K562 (cell line): ENCODE results near the gene AGXT. TPM values are rescaled to one million over a fixed set of nuclear protein-coding genes. Genes with fewer than 3 reads are reported as not detected.
A peak's percentile ranks its signal among the peaks of the same experiment; 100 is the strongest.

Experiments used
- ATAC-seq: fragments of 200-7000 bp; cut with Tn5 transposase; 3 replicates; pipeline ENCODE4 v1.9.1; 2020; ENCODE audit warnings: moderate library complexity
- BruUV-seq: library from RNA; stranded (reverse); fragments of 400-500 nt; replicated peaks from 2 replicates; lab custom pipeline; 2021; lab: Mats Ljungman, UMichigan
- CTCF ChIA-PET: fragments of 300-600 bp; formaldehyde crosslinking; extraction: SDS; loops from one replicate; lab custom pipeline; 2021; ENCODE audit warnings: low intra/inter-chr PET ratio; lab: Yijun Ruan, JAX
- POLR2A ChIA-PET: fragments of 300-600, 350-650 bp; sonication (Branson Sonifier 250); formaldehyde crosslinking; extraction: SDS; loops from one replicate; lab custom pipeline; 2021; ENCODE audit warnings: antibody characterized with exemption, inconsistent platforms; lab: Yijun Ruan, JAX
- DNase-seq, 4 experiments: peaks; one replicate each; pipeline versions ENCODE4 v3.0.0 to v3.0.0-alpha.2; 2011 to 2018; ENCODE audit warnings: low spot score in 3 of 4, mixed read lengths in 3 of 4; ENCODE audit errors: extremely low read depth in 1 of 4
- FAIRE-seq: peaks from 2 replicates; lab custom pipeline; 2011; peaks lifted over from hg19 to GRCh38; lab: Jason Lieb, UNC
- H2AFZ ChIP-seq: 2 replicates; pipeline ENCODE4 v1.6.0; 2011; ENCODE audit warnings: low read depth, low read length, control low read depth, inconsistent platforms
- H3K27ac ChIP-seq: fragments of 200-600 bp; 3 replicates; pipeline ENCODE4 v1.8.0; 2011; ENCODE audit warnings: low read depth, mild to moderate bottlenecking, control low read depth, inconsistent platforms, low read length, moderate library complexity, mixed read lengths; ENCODE audit errors: extremely low read depth
- H3K27me3 ChIP-seq, 2 experiments: fragments of 300-600 bp in 1 of 2; 2 replicates in 1 of 2; 3 replicates in 1 of 2; pipeline versions ENCODE4 v1.6.0 to v1.8.0; 2011; ENCODE audit warnings: inconsistent platforms in 2 of 2, low read length in 2 of 2, mild to moderate bottlenecking in 1 of 2, mixed read lengths in 1 of 2, moderate library complexity in 1 of 2; ENCODE audit not compliant: control insufficient read depth in 2 of 2, insufficient read depth in 2 of 2
- H3K36me3 ChIP-seq: fragments of 300-600 bp; 3 replicates; pipeline ENCODE4 v1.8.0; 2011; ENCODE audit warnings: mild to moderate bottlenecking, low read length, inconsistent platforms; ENCODE audit not compliant: control insufficient read depth, insufficient read depth
- H3K4me1 ChIP-seq, 2 experiments: fragments of 200-600 bp in 1 of 2; replicated peaks in 1 of 2; 2 replicates in 1 of 2; 3 replicates in 1 of 2; pipeline versions ENCODE4 v1.5.1 to v1.8.0; 2011; ENCODE audit warnings: inconsistent platforms in 2 of 2, low read length in 2 of 2, mild to moderate bottlenecking in 1 of 2, mixed read lengths in 1 of 2, moderate library complexity in 1 of 2; ENCODE audit not compliant: control insufficient read depth in 2 of 2, insufficient read depth in 2 of 2
- H3K4me2 ChIP-seq: 2 replicates; pipeline ENCODE4 v1.6.1; 2011; ENCODE audit warnings: low read length, control low read depth, inconsistent platforms, mixed read lengths; ENCODE audit not compliant: insufficient read depth
- H3K4me3 ChIP-seq: fragments of 200-600 bp; sonication (generic), shearing (Covaris generic); 2 replicates; pipeline ENCODE4 v1.5.1; 2016; ENCODE audit warnings: control low read depth, inconsistent platforms
- H3K79me2 ChIP-seq: fragments of 200-600 bp; 3 replicates; pipeline ENCODE4 v1.8.0; 2011; ENCODE audit warnings: low read length, inconsistent platforms; ENCODE audit not compliant: control insufficient read depth, insufficient read depth
- H3K9ac ChIP-seq, 2 experiments: 2 replicates each; pipeline versions ENCODE4 v1.6.0 to v1.6.1; 2011; ENCODE audit warnings: low read depth in 2 of 2, low read length in 2 of 2, control low read depth in 1 of 2, inconsistent platforms in 1 of 2, mild to moderate bottlenecking in 1 of 2, mixed read lengths in 1 of 2; ENCODE audit not compliant: insufficient read depth in 1 of 2
- H3K9me1 ChIP-seq: one replicate; pipeline ENCODE4 v1.6.0; 2011; ENCODE audit warnings: inconsistent platforms, mild to moderate bottlenecking, low read length, moderate library complexity; ENCODE audit not compliant: control insufficient read depth, insufficient read depth
- H3K9me3 ChIP-seq: replicated peaks from 2 replicates; pipeline ENCODE4 v1.5.1; 2011; ENCODE audit warnings: low read depth, low read length, inconsistent platforms; ENCODE audit not compliant: control insufficient read depth, insufficient read depth
- H4K20me1 ChIP-seq: replicated peaks from 2 replicates; pipeline ENCODE4 v1.6.1; 2011; ENCODE audit warnings: low read length, inconsistent platforms, mixed read lengths; ENCODE audit not compliant: control insufficient read depth, insufficient read depth
- CBX5 ChIP-seq: IDR thresholded peaks from 2 replicates; pipeline ENCODE4 v1.6.1; 2014; ENCODE audit warnings: low read depth, borderline replicate concordance
- CCNT2 ChIP-seq: IDR thresholded peaks from 2 replicates; pipeline ENCODE4 v1.6.1; 2011; ENCODE audit warnings: borderline replicate concordance, low read depth, mild to moderate bottlenecking, moderate library complexity, mixed read lengths, low read length; ENCODE audit not compliant: insufficient read length; ENCODE audit errors: extremely low read depth
- LCOR ChIP-seq: sonication (generic); formaldehyde crosslinking; IDR thresholded peaks from 2 replicates; pipeline ENCODE4 v1.8.0; 2022; ENCODE audit warnings: mild to moderate bottlenecking, missing genetic modification reagents
- MCM7 ChIP-seq, 2 experiments: fragments of 450-650 bp; IDR thresholded peaks; 2 replicates each; pipeline ENCODE4 v1.6.1; 2016 to 2018
- NCOA2 ChIP-seq, 2 experiments: fragments of 450-650 bp; IDR thresholded peaks; 2 replicates each; pipeline ENCODE4 v1.6.1; 2018; ENCODE audit warnings: mild to moderate bottlenecking in 2 of 2, moderate library complexity in 1 of 2; ENCODE audit not compliant: partially characterized antibody in 2 of 2
- SMARCA5 ChIP-seq: fragments of 450-650 bp; IDR thresholded peaks from 2 replicates; pipeline ENCODE4 v1.6.1; 2016
- SP1 ChIP-seq: sonication (generic); formaldehyde crosslinking; IDR thresholded peaks from 2 replicates; pipeline ENCODE4 v1.8.1; 2022; ENCODE audit warnings: mild to moderate bottlenecking, missing genetic modification reagents
- SRSF3 ChIP-seq: fragments of 200-400 bp; formaldehyde crosslinking; IDR thresholded peaks from 2 replicates; pipeline ENCODE4 v1.6.1; 2016; ENCODE audit warnings: mild to moderate bottlenecking, low read length, moderate library complexity; ENCODE audit not compliant: insufficient read depth
- U2AF1 ChIP-seq: fragments of 200-400 bp; formaldehyde crosslinking; optimal IDR thresholded peaks from 2 replicates; pipeline ENCODE3; 2017; ENCODE audit warnings: mild to moderate bottlenecking, low read depth, low read length, moderate library complexity
- WGBS: fragments of 100-300 bp; shearing (Covaris generic); methylation state at CpG from one replicate; pipeline ENCODE4 v1.1.6; 2016; ENCODE audit warnings: low coverage, mixed read lengths; ENCODE audit not compliant: insufficient coverage; ENCODE audit errors: missing lambda C conversion rate; 5-methylcytosine and 5-hydroxymethylcytosine counted together
- in situ Hi-C: fragments of 300-500 bp; cut with MboI; formaldehyde crosslinking; loops from 4 replicates; pipeline ENCODE4 v1.15.0; 2018; ENCODE audit warnings: inconsistent platforms, mixed read lengths
- intact Hi-C: fragments of 100-400 bp; cut with micrococcal nuclease; formaldehyde crosslinking; loops from 2 replicates; pipeline ENCODE4 v1.14.2; 2022
- polyA plus RNA-seq, 8 experiments: library from polyadenylated mRNA; depleted of rRNA in 4 of 8; stranded (reverse) in 5 of 8; unstranded in 3 of 8; fragments of >200 nt; fragmentation: Nextera tagmentation in 2 of 8; fragmentation: Illumina TruSeq in 1 of 8; extraction: Ambion mirVana in 2 of 8; extraction: Trizol in 1 of 8; gene quantifications; 2 replicates each; pipeline versions ENCODE4 v1.2.1 to v1.2.3, GENCODE V29; 2011 to 2014; ENCODE audit warnings: inconsistent platforms in 1 of 8, missing spikeins in 1 of 8
- total RNA-seq, 7 experiments: library from RNA; depleted of rRNA in 6 of 7; stranded (reverse); fragments of >200 nt in 6 of 7; fragmentation: Illumina TruSeq in 2 of 7; extraction: Trizol in 2 of 7; gene quantifications; 2 replicates each; pipeline versions ENCODE4 v1.2.1 to v1.2.3, GENCODE V29; 2011 to 2021; ENCODE audit warnings: low replicate concordance in 1 of 7
- TF ChIP-seq, protein P1 (sequence below): fragments of 250-450 bp; sonication (Bioruptor Pico); IDR thresholded peaks from 2 replicates; pipeline ENCODE4 v1.8.0; 2021; ENCODE audit warnings: mild to moderate bottlenecking, moderate library complexity
- TF ChIP-seq, protein P2 (sequence below): fragments of 450-650 bp; IDR thresholded peaks from 2 replicates; pipeline ENCODE4 v1.6.1; 2017; ENCODE audit warnings: mild to moderate bottlenecking, moderate library complexity
- TF ChIP-seq, protein P3 (sequence below): fragments of 450-650 bp; formaldehyde crosslinking; conservative IDR thresholded peaks from 2 replicates; pipeline ENCODE4 v1.4.0; 2022; ENCODE audit warnings: mild to moderate bottlenecking, missing genetic modification characterization

AGXT gene
- total and polyA plus RNA-seq, 9 of the 15 experiments (the other 6 are each of a cell fraction or from before 2014, with no cell fraction given) = 0.18 TPM; not detected in 8

GRCh38 chr2:240919786-240920782 is 51.5 kb downstream of the AGXT start:
- H3K9me1 ChIP-seq = no peaks in the 10 kb centered on the region
- ATAC-seq (peak; percentile 30; the same call in 2 of the 3 replicates), FAIRE-seq (no peak), DNase-seq (no peak)
- ChIA-PET CTCF (no interaction called here), POLR2A (interaction anchor here (0.6 kb wide), 2 partner anchors 135 to 276 kb away, joined by 3 read pairs; no protein-coding TSS in a partner anchor)
- no peak overlapping the region for H3K27ac ChIP-seq
- no peak overlapping the region for H3K4me2 ChIP-seq
- H3K79me2 ChIP-seq = no peaks in the 10 kb centered on the region
- in situ Hi-C loops (no loop called here), intact Hi-C loops (loop anchor here (10.0 kb wide), 1 partner anchor 155 kb away; no protein-coding TSS in a partner anchor)
- BruUV-seq = no TSS peak
- H3K9me3 ChIP-seq = no peaks in the 10 kb centered on the region
- no peaks in the 10 kb centered on the region for H3K36me3 ChIP-seq
- no peak overlapping the region for H3K4me3 ChIP-seq
- no peak for TF ChIP-seq MCM7 (IDR thresholded peaks at IDR 0.05)
- TF ChIP-seq, protein P1, sequence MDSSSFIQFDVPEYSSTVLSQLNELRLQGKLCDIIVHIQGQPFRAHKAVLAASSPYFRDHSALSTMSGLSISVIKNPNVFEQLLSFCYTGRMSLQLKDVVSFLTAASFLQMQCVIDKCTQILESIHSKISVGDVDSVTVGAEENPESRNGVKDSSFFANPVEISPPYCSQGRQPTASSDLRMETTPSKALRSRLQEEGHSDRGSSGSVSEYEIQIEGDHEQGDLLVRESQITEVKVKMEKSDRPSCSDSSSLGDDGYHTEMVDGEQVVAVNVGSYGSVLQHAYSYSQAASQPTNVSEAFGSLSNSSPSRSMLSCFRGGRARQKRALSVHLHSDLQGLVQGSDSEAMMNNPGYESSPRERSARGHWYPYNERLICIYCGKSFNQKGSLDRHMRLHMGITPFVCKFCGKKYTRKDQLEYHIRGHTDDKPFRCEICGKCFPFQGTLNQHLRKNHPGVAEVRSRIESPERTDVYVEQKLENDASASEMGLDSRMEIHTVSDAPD (CRISPR knock-in tag) = no peak
- TF ChIP-seq SP1 = no peak
- TF ChIP-seq, protein P2, sequence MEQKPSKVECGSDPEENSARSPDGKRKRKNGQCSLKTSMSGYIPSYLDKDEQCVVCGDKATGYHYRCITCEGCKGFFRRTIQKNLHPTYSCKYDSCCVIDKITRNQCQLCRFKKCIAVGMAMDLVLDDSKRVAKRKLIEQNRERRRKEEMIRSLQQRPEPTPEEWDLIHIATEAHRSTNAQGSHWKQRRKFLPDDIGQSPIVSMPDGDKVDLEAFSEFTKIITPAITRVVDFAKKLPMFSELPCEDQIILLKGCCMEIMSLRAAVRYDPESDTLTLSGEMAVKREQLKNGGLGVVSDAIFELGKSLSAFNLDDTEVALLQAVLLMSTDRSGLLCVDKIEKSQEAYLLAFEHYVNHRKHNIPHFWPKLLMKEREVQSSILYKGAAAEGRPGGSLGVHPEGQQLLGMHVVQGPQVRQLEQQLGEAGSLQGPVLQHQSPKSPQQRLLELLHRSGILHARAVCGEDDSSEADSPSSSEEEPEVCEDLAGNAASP = no peak
- TF ChIP-seq SRSF3 = no peak
- TF ChIP-seq LCOR (CRISPR knock-in tag) = no peak
- no peak for TF ChIP-seq CCNT2
- TF ChIP-seq SMARCA5 = no peak
- no peak for TF ChIP-seq NCOA2 (IDR thresholded peaks at IDR 0.05; ENCODE audit: partially characterized antibody in 2 of 2)
- no peak for TF ChIP-seq CBX5
- TF ChIP-seq, protein P3, sequence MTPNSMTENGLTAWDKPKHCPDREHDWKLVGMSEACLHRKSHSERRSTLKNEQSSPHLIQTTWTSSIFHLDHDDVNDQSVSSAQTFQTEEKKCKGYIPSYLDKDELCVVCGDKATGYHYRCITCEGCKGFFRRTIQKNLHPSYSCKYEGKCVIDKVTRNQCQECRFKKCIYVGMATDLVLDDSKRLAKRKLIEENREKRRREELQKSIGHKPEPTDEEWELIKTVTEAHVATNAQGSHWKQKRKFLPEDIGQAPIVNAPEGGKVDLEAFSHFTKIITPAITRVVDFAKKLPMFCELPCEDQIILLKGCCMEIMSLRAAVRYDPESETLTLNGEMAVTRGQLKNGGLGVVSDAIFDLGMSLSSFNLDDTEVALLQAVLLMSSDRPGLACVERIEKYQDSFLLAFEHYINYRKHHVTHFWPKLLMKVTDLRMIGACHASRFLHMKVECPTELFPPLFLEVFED (CRISPR knock-in tag) = no peak
- TF ChIP-seq U2AF1 = no peak
- no peak overlapping the region for H2AFZ ChIP-seq
- H3K4me1 ChIP-seq = peaks cover 0 to 20% of the 10 kb centered on the region in 2 experiments; a peak in 2 of 5 replicates
- H4K20me1 ChIP-seq = peaks cover 6% of the 10 kb centered on the region
- H3K27me3 ChIP-seq = peaks cover 0 to 19% of the 10 kb centered on the region in 2 experiments; a peak in 2 of 5 replicates
- WGBS = 13% methylated on average over 18 of the region's 31 CpGs
- H3K9ac ChIP-seq = no peak overlapping the region
